Hepatocyte (in vitro differentiated cells): ENCODE data around the gene PACSIN2.

Experiments used
- CTCF ChIP-seq: fragments of 200-600 bp; sonication (generic); IDR thresholded peaks from 2 replicates; pipeline ENCODE4 v1.5.1; 2016; ENCODE audit warnings: antibody characterized with exemption, mild to moderate bottlenecking; ENCODE audit not compliant: poor library complexity
- EZH2phosphoT487 ChIP-seq: fragments of 200-600 bp; sonication (generic); IDR thresholded peaks from one replicate; pipeline ENCODE4 v1.6.1; 2018; ENCODE audit warnings: antibody characterized with exemption, mild to moderate bottlenecking, low read depth, moderate library complexity; ENCODE audit not compliant: unreplicated experiment, severe bottlenecking

- no peak for TF ChIP-seq EZH2phosphoT487
- TF ChIP-seq CTCF, result no peak
Measured at GRCh38 chr22:42957958-42958357, 57.0 kb downstream of the PACSIN2 start.
